A549 (cell line): Measurements from ENCODE around the gene CBX3. TPM values are rescaled to one million over a fixed set of nuclear protein-coding genes. Genes with fewer than 3 reads are reported as not detected.
A peak's percentile ranks its signal among the peaks of the same experiment; 100 is the strongest.

ENCODE experiments used
- ATAC-seq, 2 experiments: fragments of 200-7000 bp in 1 of 2; fragments of >200 bp in 1 of 2; cut with Nextera tagmentation in 1 of 2; cut with Tn5 transposase in 1 of 2; 3 replicates each; pipeline versions ENCODE4 v1.8.0 to v1.9.1; 2018 to 2020; ENCODE audit warnings: mild to moderate bottlenecking in 1 of 2, moderate library complexity in 1 of 2
- CTCF ChIA-PET: fragments of 300-600 bp; sonication (Branson Sonifier 250); formaldehyde crosslinking; extraction: SDS; loops from one replicate; lab custom pipeline; 2021; ENCODE audit warnings: antibody characterized with exemption, inconsistent platforms; lab: Yijun Ruan, JAX
- POLR2A ChIA-PET: fragments of 350-600 bp; formaldehyde crosslinking; extraction: SDS; loops from one replicate; lab custom pipeline; 2021; ENCODE audit warnings: antibody characterized with exemption, inconsistent platforms; lab: Yijun Ruan, JAX
- DNase-seq, 2 experiments: peaks; one replicate each; pipeline versions ENCODE4 v3.0.0 to v3.0.0-alpha.2; 2011 to 2016; ENCODE audit warnings: low read depth in 1 of 2, low spot score in 1 of 2
- FAIRE-seq: peaks from 2 replicates; lab custom pipeline; 2011; peaks lifted over from hg19 to GRCh38; lab: Jason Lieb, UNC
- H3K27ac ChIP-seq, 2 experiments: fragments of >200 bp; sonication (Bioruptor Twin); formaldehyde crosslinking; 3 replicates each; pipeline ENCODE4 v1.5.1; 2016 to 2017
- H3K4me1 ChIP-seq: fragments of >200 bp; sonication (Bioruptor Twin); formaldehyde crosslinking; 3 replicates; pipeline ENCODE4 v1.6.1; 2016
- H3K4me2 ChIP-seq: fragments of >200 bp; sonication (Bioruptor Twin); formaldehyde crosslinking; 3 replicates; pipeline ENCODE4 v1.6.1; 2016
- H3K4me3 ChIP-seq: fragments of >200 bp; sonication (Bioruptor Twin); formaldehyde crosslinking; 3 replicates; pipeline ENCODE4 v1.5.1; 2016
- H3K9me3 ChIP-seq: fragments of >200 bp; sonication (Bioruptor Twin); formaldehyde crosslinking; 3 replicates; pipeline ENCODE4 v1.6.1; 2016
- ATOH8 ChIP-seq: fragments of 250-450 bp; sonication (Bioruptor Pico); IDR thresholded peaks from 2 replicates; pipeline ENCODE4 v1.5.0; 2020; ENCODE audit warnings: low read depth, mild to moderate bottlenecking, moderate library complexity
- CEBPB ChIP-seq, 2 experiments: fragments of >200 bp in 1 of 2; sonication (Bioruptor Twin) in 1 of 2; formaldehyde crosslinking in 1 of 2; IDR thresholded peaks; 2 replicates each; pipeline ENCODE4 v1.6.1; 2012 to 2016
- E2F6 ChIP-seq: IDR thresholded peaks from 2 replicates; pipeline ENCODE4 v1.6.1; 2012; ENCODE audit warnings: low read depth, borderline replicate concordance
- EHMT2 ChIP-seq: fragments of 200-600 bp; sonication (generic); IDR thresholded peaks from 2 replicates; pipeline ENCODE4 v1.6.1; 2016; ENCODE audit warnings: antibody characterized with exemption, low read depth, mild to moderate bottlenecking, moderate library complexity
- ELK1 ChIP-seq: fragments of 150-350 bp; IDR thresholded peaks from 2 replicates; pipeline ENCODE4 v1.6.1; 2014; ENCODE audit warnings: low read depth, mild to moderate bottlenecking, low read length
- EP300 ChIP-seq, 2 experiments: fragments of >200 bp; sonication (Bioruptor Twin); formaldehyde crosslinking; IDR thresholded peaks; 2 replicates in 1 of 2; 3 replicates in 1 of 2; pipeline ENCODE4 v1.6.1; 2016 to 2017
- ESRRA ChIP-seq: fragments of 150-350 bp; IDR thresholded peaks from 2 replicates; pipeline ENCODE4 v1.6.1; 2014; ENCODE audit warnings: mild to moderate bottlenecking, low read length, borderline replicate concordance
- GATA3 ChIP-seq: IDR thresholded peaks from 2 replicates; pipeline ENCODE4 v1.6.1; 2012; ENCODE audit warnings: borderline replicate concordance
- HMGXB4 ChIP-seq: fragments of 250-450 bp; sonication (Bioruptor Pico); IDR thresholded peaks from 2 replicates; pipeline ENCODE4 v1.5.0; 2021; ENCODE audit warnings: mild to moderate bottlenecking, moderate library complexity, borderline replicate concordance
- HOXB13 ChIP-seq: fragments of 250-450 bp; sonication (Bioruptor Pico); IDR thresholded peaks from 2 replicates; pipeline ENCODE4 v1.5.0; 2020; ENCODE audit warnings: low read depth, mild to moderate bottlenecking, moderate library complexity
- JUN ChIP-seq, 2 experiments: fragments of >200 bp; sonication (Bioruptor Twin); formaldehyde crosslinking; IDR thresholded peaks; 2 replicates in 1 of 2; 3 replicates in 1 of 2; pipeline ENCODE4 v1.6.1; 2016 to 2017
- MAFK ChIP-seq: fragments of 450-650 bp; IDR thresholded peaks from 2 replicates; pipeline ENCODE4 v1.6.1; 2014; ENCODE audit not compliant: partially characterized antibody
- RAD21 ChIP-seq, 2 experiments: fragments of >200 bp in 1 of 2; sonication (Bioruptor Twin) in 1 of 2; formaldehyde crosslinking in 1 of 2; IDR thresholded peaks in 1 of 2; conservative IDR thresholded peaks in 1 of 2; 2 replicates in 1 of 2; 3 replicates in 1 of 2; pipeline ENCODE4 v1.6.1; 2012 to 2018; ENCODE audit warnings: inconsistent platforms in 1 of 2
- RCOR1 ChIP-seq: fragments of 150-350 bp; IDR thresholded peaks from 2 replicates; pipeline ENCODE4 v1.6.1; 2014; ENCODE audit warnings: antibody characterized with exemption, low read length, low read depth
- RFX5 ChIP-seq: fragments of 450-650 bp; IDR thresholded peaks from 2 replicates; pipeline ENCODE4 v1.7.1; 2014; ENCODE audit warnings: antibody characterized with exemption, mild to moderate bottlenecking, moderate library complexity
- RNF2 ChIP-seq: fragments of 200-600 bp; sonication (generic); IDR thresholded peaks from 2 replicates; pipeline ENCODE4 v1.6.1; 2016; ENCODE audit warnings: low read depth, mild to moderate bottlenecking, antibody characterized with exemption, moderate library complexity, borderline replicate concordance
- SMC3 ChIP-seq: fragments of >200 bp; sonication (Bioruptor Twin); formaldehyde crosslinking; IDR thresholded peaks from 3 replicates; pipeline ENCODE4 v1.6.1; 2018; ENCODE audit warnings: inconsistent platforms
- SREBF2 ChIP-seq: fragments of 450-650 bp; IDR thresholded peaks from 2 replicates; pipeline ENCODE4 v1.6.1; 2014; ENCODE audit warnings: mild to moderate bottlenecking, moderate library complexity
- TFCP2L1 ChIP-seq: fragments of 250-450 bp; sonication (Bioruptor Pico); IDR thresholded peaks from 2 replicates; pipeline ENCODE4 v1.5.0; 2021; ENCODE audit warnings: mild to moderate bottlenecking
- TP53 ChIP-seq: fragments of 250-450 bp; sonication (Bioruptor Pico); IDR thresholded peaks from 2 replicates; pipeline ENCODE4 v1.5.0; 2021; ENCODE audit warnings: mild to moderate bottlenecking, moderate library complexity
- ZC3H11A ChIP-seq: fragments of 450-650 bp; IDR thresholded peaks from 2 replicates; pipeline ENCODE4 v1.6.1; 2014; ENCODE audit warnings: antibody characterized with exemption, mild to moderate bottlenecking
- WGBS: methylation state at CpG from one replicate; pipeline ENCODE4 v1.1.6; 2017; ENCODE audit errors: missing lambda C conversion rate; 5-methylcytosine and 5-hydroxymethylcytosine counted together
- polyA plus RNA-seq, 4 experiments: library from polyadenylated mRNA; depleted of rRNA in 3 of 4; stranded (reverse); fragments of >200 nt; fragmentation: RNase III in 1 of 4; extraction: RNeasy Plus Mini Kit Qiagen cat#74134 plus additional on column Dnase treatment in 1 of 4; gene quantifications; 2 replicates in 3 of 4; 3 replicates in 1 of 4; pipeline ENCODE4 v1.2.3, GENCODE V29; 2011 to 2017

Gene CBX3
- polyA plus RNA-seq, 2 of the 4 experiments (the other 2 are of a cell fraction), result 275 to 288 TPM

GRCh38 chr7:26180792-26181198 is 20.8 kb upstream of the CBX3 start (continued):
- TF ChIP-seq HMGXB4, result no peak
- TF ChIP-seq, all 56 proteins: peak for 0

- H3K27ac ChIP-seq, result no peak overlapping the region; a peak in 1 of 6 replicates
- DNase-seq (no peak), ATAC-seq (no peak), FAIRE-seq (no peak)
- 77% methylated on average over 3 of the region's 3 CpGs for WGBS
- no peak overlapping the region for H3K4me3 ChIP-seq
- no peaks in the 10 kb centered on the region for H3K9me3 ChIP-seq
- POLR2A ChIA-PET, result interaction anchor here (1.6 kb wide), 2 partner anchors 18 to 30 kb away, joined by 5 to 6 read pairs; partner anchors contain the start of genes HNRNPA2B1 and NFE2L3
- TF ChIP-seq MAFK (peak; percentile 82), RAD21 (conservative IDR thresholded peaks at IDR 0.05 in 1 of 2, IDR thresholded peaks at IDR 0.05 in 1 of 2) (no peak)
- TF ChIP-seq, all 56 proteins: peak for 1
- CTCF ChIA-PET, result interaction anchor here (0.8 to 5.4 kb wide), 5 partner anchors 11 to 103 kb away, joined by 3 to 39 read pairs (median 4); partner anchors contain the start of gene NFE2L3
- Histone ChIP-seq H3K4me1 (peaks cover 48% of the 10 kb centered on the region), H3K4me2 (no peak overlapping the region)
Measured at GRCh38 chr7:26181474-26182227, 19.9 kb upstream of the CBX3 start.

GRCh38 chr7:26182283-26182682 is 19.3 kb upstream of the CBX3 start:
- TF ChIP-seq HOXB13 (CRISPR knock-in tag) (no peak), ESRRA (no peak)
- ChIA-PET CTCF (interaction anchor here (1.3 to 5.4 kb wide), 3 partner anchors 16 to 92 kb away, joined by 4 to 39 read pairs (median 5); no protein-coding TSS in a partner anchor), POLR2A (interaction anchor here (1.5 to 1.6 kb wide), 3 partner anchors 16 to 30 kb away, joined by 5 to 6 read pairs (median 6); partner anchors contain the start of genes HNRNPA2B1 and NFE2L3)
- 66% methylated on average over 6 of the region's 6 CpGs for WGBS
- no peak for DNase-seq
- no peak overlapping the region for H3K4me2 ChIP-seq
- ATAC-seq, result no peak; a peak in 1 of 6 replicates
- H3K4me1 ChIP-seq, result peaks cover 55% of the 10 kb centered on the region
- peak overlapping the region in 1 of 2 experiments; percentile 59; a peak in 3 of 6 replicates for H3K27ac ChIP-seq
- no peaks in the 10 kb centered on the region for H3K9me3 ChIP-seq
- FAIRE-seq, result no peak
- H3K4me3 ChIP-seq, result no peak overlapping the region

GRCh38 chr7:26182706-26183105 is 18.8 kb upstream of the CBX3 start:
- peak overlapping the region; percentile 34 to 59; a peak in 4 of 6 replicates for H3K27ac ChIP-seq
- H3K9me3 ChIP-seq, result no peaks in the 10 kb centered on the region
- CTCF ChIA-PET, result interaction anchor here (1.4 to 5.4 kb wide), 3 partner anchors 16 to 92 kb away, joined by 3 to 39 read pairs (median 5); no protein-coding TSS in a partner anchor
- WGBS, result 67% methylated on average over 8 of the region's 8 CpGs
- no peak overlapping the region for H3K4me2 ChIP-seq
- no peak for FAIRE-seq
- POLR2A ChIA-PET, result interaction anchor here (0.7 to 1.6 kb wide), 3 partner anchors 9 to 31 kb away, joined by 4 to 6 read pairs (median 6); partner anchors contain the start of gene NFE2L3
- peak in 1 of 2 experiments; percentile 10; a peak in 3 of 6 replicates for ATAC-seq
- H3K4me1 ChIP-seq, result peaks cover 59% of the 10 kb centered on the region
- no peak overlapping the region for H3K4me3 ChIP-seq
- DNase-seq, result no peak
- TF ChIP-seq RFX5 (no peak), HMGXB4 (no peak), SMC3 (no peak), HOXB13 (CRISPR knock-in tag) (no peak), RNF2 (no peak), TFCP2L1 (CRISPR knock-in tag) (no peak), RCOR1 (no peak), E2F6 (no peak), EP300 (IDR thresholded peaks at IDR 0.05) (no peak), SREBF2 (no peak), GATA3 (peak; percentile 25; the same call in 1 of the 2 replicates), TP53 (CRISPR knock-in tag) (no peak), CEBPB (IDR thresholded peaks at IDR 0.05) (0 out of 4 replicates have a peak, but pooled peaks of 1 of the 2 experiments have one; percentile 27), ATOH8 (no peak), EHMT2 (no peak), ZC3H11A (no peak), ELK1 (no peak), JUN (IDR thresholded peaks at IDR 0.05) (peak in 1 of 2 experiments; percentile 38; a peak in 1 of 5 replicates)
